ENCODE results near the gene DOC2B.
"Not testable (repeated sequence)": the region's sequence is repeated elsewhere in the genome, so short reads cannot be mapped to it uniquely, and the experiment has no call there.

The DOC2B gene

GRCh38 chr17:210402-210801 is 29.0 kb upstream of the DOC2B start:
- DNase-seq = no peak

DNA sequence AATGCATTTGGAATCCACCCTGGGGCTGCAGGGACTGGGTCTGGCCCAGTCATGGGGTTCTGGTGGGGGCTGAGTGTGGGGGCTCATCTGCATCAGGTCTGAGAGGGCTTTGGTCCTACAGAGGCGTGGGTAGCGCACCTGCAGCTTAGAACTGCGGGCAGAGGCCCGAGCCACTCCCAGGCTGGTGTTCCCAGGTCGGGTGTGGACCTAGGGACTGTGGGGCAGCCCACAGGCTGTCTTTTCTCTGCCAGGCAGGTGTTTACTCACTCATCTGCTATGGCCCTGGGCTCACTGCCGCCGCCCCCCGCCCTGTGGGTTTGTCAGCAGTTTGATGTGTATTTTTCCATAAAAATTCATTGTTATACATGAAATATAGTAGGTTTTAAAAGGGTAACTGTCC is 27.0 kb upstream of the DOC2B start:
- DNase-seq = no peak

GRCh38 chr17:207775-208174 is 26.3 kb upstream of the DOC2B start:
- DNase-seq = no peak

DNA sequence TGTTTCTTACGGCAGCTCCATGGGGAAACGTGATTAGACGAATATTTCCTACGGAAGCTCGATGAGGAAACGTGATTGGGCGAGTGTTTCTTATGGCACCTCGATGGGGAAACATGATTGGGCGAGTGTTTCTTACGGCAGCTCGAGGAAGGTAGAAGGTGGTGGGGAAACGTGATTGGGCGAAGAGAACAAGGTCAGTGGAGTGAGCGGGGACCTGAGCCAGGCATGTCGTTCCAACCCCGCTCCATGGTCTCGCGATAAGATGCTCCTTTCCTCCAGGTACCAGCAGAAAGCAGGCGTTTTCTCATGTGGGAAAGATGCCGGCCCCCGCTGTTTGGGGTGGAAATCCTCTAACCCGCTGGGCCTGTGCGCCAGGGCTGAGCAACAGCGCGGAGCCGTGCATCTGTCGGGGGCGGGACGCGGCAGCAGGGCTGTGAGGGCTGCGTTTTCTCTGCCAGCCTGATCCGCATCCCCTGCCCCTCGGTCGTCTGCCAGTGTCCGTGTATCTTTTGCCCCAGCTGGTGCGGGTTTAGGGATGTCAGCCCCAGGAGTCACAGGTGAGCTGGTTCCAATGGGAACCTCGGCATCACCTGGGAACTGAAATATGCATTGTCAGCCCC is 25.6 kb upstream of the DOC2B start:
- no peak for DNase-seq

GRCh38 chr17:206484-206883 is 25.0 kb upstream of the DOC2B start:
- DNase-seq = not testable (repeated sequence)

DNA sequence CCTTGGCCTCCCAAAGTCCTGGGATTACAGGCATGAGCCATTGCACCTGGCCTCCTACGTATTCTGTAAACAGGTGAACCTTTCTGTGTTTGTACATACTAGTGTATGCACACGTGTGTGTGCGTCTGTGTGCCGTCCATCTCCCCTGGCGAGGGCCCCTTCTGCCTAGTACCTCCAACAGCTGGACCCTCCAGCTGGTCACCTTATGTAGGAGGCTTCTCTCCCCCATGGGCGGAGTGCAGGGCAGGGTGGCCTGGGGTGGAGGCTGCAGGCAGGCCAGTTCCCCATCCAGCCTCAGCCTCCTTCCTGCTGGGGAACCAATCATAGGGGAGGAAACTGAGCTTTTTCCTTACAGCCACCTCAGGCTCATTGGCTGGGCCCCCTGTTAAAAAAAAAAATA is 24.4 kb upstream of the DOC2B start:
- DNase-seq = no peak

GRCh38 chr17:205148-205669 is 23.8 kb upstream of the DOC2B start:
- DNase-seq = no peak

GRCh38 chr17:204427-205147 is 23.1 kb upstream of the DOC2B start:
- no peak for DNase-seq

- no peak for DNase-seq
Measured at GRCh38 chr17:202501-202951, 21.1 kb upstream of the DOC2B start.

DNA sequence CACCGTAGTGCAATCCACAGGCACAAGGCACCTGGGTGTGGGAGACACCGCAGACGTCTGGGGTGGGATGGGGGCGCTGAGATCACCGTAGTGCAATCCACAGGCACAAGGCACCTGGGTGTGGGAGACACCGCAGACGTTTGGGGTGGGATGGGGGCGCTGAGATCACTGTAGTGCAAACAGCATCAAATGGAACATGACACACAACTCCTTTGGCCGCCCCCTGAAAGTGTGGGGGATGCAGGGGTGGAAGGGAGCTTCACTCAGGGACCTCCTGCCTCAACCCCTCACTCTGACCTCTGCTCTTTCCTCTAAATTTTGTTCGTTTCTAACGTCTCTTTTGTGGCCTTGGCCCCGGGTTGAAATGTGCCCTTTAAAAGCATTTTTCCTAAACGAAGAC is 20.3 kb upstream of the DOC2B start:
- DNase-seq = not testable (repeated sequence)

GRCh38 chr17:201257-201656 is 19.8 kb upstream of the DOC2B start:
- DNase-seq = not testable (repeated sequence)

DNA sequence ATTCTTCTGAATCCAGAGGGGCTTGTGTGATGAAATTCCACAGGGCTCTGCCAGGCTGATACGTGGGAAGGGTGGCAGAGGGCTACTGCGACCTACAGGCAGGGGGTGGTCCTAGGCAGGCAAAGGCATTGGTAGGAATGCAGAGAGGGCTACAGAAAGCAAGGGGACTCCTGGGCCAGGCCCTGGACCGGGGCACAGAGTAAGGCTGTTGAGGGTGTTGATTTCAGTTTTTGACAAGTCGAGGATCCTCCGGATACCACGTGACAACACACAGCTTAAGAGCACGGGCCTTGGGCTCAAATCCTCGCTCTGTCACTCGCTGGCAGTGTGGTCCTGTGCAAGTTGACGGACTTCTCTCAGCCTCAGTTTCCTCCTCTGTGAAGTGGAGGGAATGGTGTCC is 19.1 kb upstream of the DOC2B start:
- DNase-seq = no peak

GRCh38 chr17:199806-200545 is 18.5 kb upstream of the DOC2B start:
- no peak for DNase-seq

DNA sequence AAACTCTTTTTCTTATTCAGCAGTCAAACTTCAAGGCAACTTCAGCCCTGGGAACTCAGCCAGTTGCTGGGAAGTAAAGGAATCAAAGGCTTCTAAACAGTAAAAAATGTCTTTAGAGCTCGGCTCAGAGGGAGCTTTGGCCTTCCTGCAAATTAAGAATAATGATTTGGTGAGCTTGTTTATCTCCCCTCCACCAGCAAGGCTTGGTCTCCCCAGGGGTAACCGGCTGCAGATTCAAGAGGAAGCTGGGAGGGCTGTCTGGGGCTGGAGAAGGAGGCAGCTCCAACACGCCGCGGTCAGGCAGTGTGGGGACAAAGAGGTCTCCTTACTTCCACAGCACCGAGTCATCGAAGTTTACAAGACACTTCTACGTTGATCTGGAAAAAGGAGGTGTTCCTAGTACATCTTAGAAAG is 17.7 kb upstream of the DOC2B start:
- no peak for DNase-seq

- DNase-seq = not testable (repeated sequence)
Measured at GRCh38 chr17:198225-198624, 16.8 kb upstream of the DOC2B start.

GRCh38 chr17:197352-197751 is 15.9 kb upstream of the DOC2B start:
- no peak for DNase-seq

DNA sequence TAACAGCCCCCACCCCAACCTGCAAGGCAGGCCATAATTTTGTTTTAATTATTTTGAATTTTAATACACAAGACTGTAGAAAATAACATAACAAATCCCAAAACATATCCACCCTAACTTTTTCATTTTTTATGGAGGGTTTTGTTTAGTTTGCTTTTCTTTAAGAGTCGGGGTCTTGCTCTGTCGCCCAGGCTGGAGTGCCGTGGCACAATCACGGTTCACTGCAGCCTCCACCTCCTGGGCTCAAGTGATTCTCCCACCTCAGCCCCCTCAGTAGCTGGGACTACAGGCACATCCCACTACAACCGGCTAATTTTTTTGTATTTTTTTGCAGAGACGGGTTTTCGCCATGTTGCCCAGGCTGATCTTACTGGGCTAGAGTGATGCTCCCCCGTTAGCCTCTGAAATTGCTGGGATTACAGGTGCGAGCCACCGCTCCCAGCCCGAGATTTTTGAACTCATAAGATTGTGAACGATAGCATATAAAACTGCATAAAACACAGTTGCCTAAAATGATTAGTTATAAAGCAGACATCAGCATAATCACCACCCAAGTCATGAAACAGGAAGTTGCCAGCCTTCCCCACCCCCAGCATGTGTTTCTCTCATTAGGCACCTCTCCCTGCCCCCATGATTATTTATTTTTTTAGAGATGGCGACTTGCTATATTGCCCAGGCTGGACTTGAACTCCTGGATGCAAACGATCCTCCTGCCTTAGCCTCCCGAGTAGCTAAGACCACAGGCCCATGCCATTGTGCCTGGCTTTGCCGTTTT is 13.6 kb upstream of the DOC2B start:
- no peak for DNase-seq

- DNase-seq = no peak
Measured at GRCh38 chr17:193841-194806, 12.7 kb upstream of the DOC2B start.

- no peak for DNase-seq
Measured at GRCh38 chr17:193426-193810, 12.0 kb upstream of the DOC2B start.

DNA sequence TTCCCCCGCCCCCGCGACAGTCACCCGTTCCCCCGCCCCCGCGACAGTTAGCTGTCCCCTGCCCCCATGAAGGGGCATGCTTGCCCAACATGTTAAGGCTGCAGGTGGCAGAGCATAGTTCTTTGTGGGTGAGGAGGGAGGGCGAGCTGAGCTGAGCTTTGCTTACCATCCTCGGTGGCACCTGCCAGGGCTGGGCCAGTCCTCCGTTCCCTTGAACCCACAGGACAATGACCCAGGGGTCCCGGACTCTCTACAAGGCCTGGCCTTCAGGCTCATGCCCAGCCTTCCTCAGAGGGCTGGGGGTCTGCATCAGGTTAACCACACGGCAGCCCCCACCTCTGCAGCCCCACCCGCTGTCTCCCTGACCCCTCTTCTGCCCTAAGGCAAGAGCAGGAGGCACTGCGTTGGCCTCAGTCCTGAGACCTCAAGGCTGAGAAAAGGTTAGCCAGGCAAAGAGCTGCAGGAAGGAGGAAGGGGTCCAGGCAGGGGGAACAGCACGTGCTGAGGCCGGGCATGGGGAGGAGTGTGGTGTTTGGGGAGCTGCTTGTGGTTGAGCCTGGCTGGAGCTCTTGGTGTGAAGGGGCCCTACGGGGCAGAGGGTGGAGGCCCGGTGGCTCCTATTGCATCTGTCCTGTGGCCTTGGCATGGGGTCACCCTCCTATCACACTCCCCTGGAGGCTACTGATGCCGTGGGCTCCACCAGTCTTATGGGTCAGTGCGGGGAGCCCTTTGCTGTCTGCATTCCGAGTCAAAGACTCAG is 11.4 kb upstream of the DOC2B start:
- no peak for DNase-seq

DNA sequence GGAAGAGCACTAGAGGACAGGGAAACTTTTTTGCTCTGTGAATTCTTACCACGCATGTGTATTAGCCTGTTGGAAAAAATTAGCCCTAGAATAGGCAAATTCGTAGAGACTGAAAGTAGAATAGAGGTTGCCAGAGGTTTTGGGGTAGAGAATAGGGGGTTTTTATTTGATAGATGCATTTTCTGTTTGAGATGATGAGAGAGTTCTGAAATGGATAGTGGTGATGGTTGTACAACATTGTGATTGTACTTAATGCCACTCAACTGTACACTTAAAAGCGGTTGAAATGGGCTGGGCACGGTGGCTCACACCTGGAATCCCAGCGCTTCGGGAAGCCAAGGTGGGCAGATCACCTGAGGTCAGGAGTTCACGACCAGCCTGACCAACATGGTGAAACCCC is 8.0 kb upstream of the DOC2B start:
- DNase-seq = no peak

Measured in activated T-cell treated with anti-CD3 and anti-CD28 coated beads for 4 hours (primary cell).